Tracheal epithelial cell (primary cell): ENCODE results near the gene KCNK17. TPM values are rescaled to one million over a fixed set of nuclear protein-coding genes. Genes with fewer than 3 reads are reported as not detected.

Experiments used
- total RNA-seq: library from RNA; depleted of rRNA; stranded (reverse); fragments of >200 nt; gene quantifications from 2 replicates; pipeline ENCODE4 v1.2.1, GENCODE V29; 2014

Gene KCNK17
- total RNA-seq: not detected in 2 replicates

GRCh38 chr6:39314273-39314795, at the start of gene KCNK17:
KCNK17 (minus strand) TSS chr6:39314419; CDS start chr6:39314320, 99 bp downstream.

GRCh38 chr6:39322306-39322850, 8.2 kb upstream of the KCNK17 start, which contains the start of gene KCNK16:
KCNK16 (minus strand) TSS chr6:39322702; CDS start chr6:39322540, 162 bp downstream.

Other genes with a start within 250 kb of the KCNK17 start
- gene SAYSD1, start 199.2 kb downstream of the KCNK17 start, total RNA-seq: 11.3 and 12.6 TPM in 2 replicates
- gene KCNK5, start 84.9 kb downstream of the KCNK17 start, total RNA-seq: 0.21 and 0.72 TPM in 2 replicates
- gene KCNK16, start 8.3 kb upstream of the KCNK17 start, total RNA-seq: not detected in 2 replicates